Measurements from ENCODE around the gene SMYD4. TPM values are rescaled to one million over a fixed set of nuclear protein-coding genes. Genes with fewer than 3 reads are reported as not detected.
"Not testable (repeated sequence)": the region's sequence is repeated elsewhere in the genome, so short reads cannot be mapped to it uniquely, and the experiment has no call there.

Gene SMYD4
- total RNA-seq, 1 donor from 2014 or later = 33.5 TPM

GRCh38 chr17:1800240-1800639 is 29.5 kb downstream of the SMYD4 start:
- peaks cover 8% of the 10 kb centered on the region for H3K36me3 Mint-ChIP-seq (ENCODE audit: insufficient read depth)
- TF ChIP-seq CTCF (IDR thresholded peaks at IDR 0.05; ENCODE audit: unreplicated experiment) = no peak
- H3K9me3 Mint-ChIP-seq (ENCODE audit: low read depth) = no peaks in the 10 kb centered on the region
- no peak for DNase-seq (ENCODE audit: low spot score, unreplicated experiment)
- H3K4me1 Mint-ChIP-seq (ENCODE audit: low read depth) = no peaks in the 10 kb centered on the region
- no peak overlapping the region for H3K4me3 Mint-ChIP-seq (ENCODE audit: low read depth)
- H3K27me3 Mint-ChIP-seq = no peaks in the 10 kb centered on the region
- no peak overlapping the region for H3K27ac Mint-ChIP-seq

GRCh38 chr17:1797846-1798245 is 31.9 kb downstream of the SMYD4 start:
- not testable (repeated sequence) for H3K27me3 Mint-ChIP-seq; H3K4me3 Mint-ChIP-seq (ENCODE audit: low read depth); H3K9me3 Mint-ChIP-seq (ENCODE audit: low read depth); H3K4me1 Mint-ChIP-seq (ENCODE audit: low read depth); H3K27ac Mint-ChIP-seq; DNase-seq (ENCODE audit: low spot score, unreplicated experiment); H3K36me3 Mint-ChIP-seq (ENCODE audit: insufficient read depth)

GRCh38 chr17:1797323-1797722 is 32.4 kb downstream of the SMYD4 start:
- Mint-ChIP-seq H3K27me3 (no peaks in the 10 kb centered on the region), H3K27ac (no peak overlapping the region), H3K9me3 (ENCODE audit: low read depth) (no peaks in the 10 kb centered on the region), H3K4me3 (ENCODE audit: low read depth) (no peak overlapping the region), H3K4me1 (ENCODE audit: low read depth) (no peaks in the 10 kb centered on the region), H3K36me3 (ENCODE audit: insufficient read depth) (peaks cover 3% of the 10 kb centered on the region)
- no peak for DNase-seq (ENCODE audit: low spot score, unreplicated experiment)
- TF ChIP-seq CTCF (IDR thresholded peaks at IDR 0.05; ENCODE audit: unreplicated experiment) = no peak

- peaks cover 3% of the 10 kb centered on the region for H3K36me3 Mint-ChIP-seq (ENCODE audit: insufficient read depth)
- H3K27me3 Mint-ChIP-seq = no peaks in the 10 kb centered on the region
- H3K27ac Mint-ChIP-seq = no peak overlapping the region
- no peak for DNase-seq (ENCODE audit: low spot score, unreplicated experiment)
- no peaks in the 10 kb centered on the region for H3K9me3 Mint-ChIP-seq (ENCODE audit: low read depth)
- no peak for TF ChIP-seq CTCF (IDR thresholded peaks at IDR 0.05; ENCODE audit: unreplicated experiment)
- H3K4me3 Mint-ChIP-seq (ENCODE audit: low read depth) = no peak overlapping the region
- no peaks in the 10 kb centered on the region for H3K4me1 Mint-ChIP-seq (ENCODE audit: low read depth)
Observed at GRCh38 chr17:1796800-1797199, 32.9 kb downstream of the SMYD4 start.

- DNase-seq (ENCODE audit: low spot score, unreplicated experiment) = no peak
- Mint-ChIP-seq H3K36me3 (ENCODE audit: insufficient read depth) (peaks cover 5% of the 10 kb centered on the region), H3K27ac (peak overlapping the region; percentile 33), H3K4me1 (ENCODE audit: low read depth) (no peaks in the 10 kb centered on the region), H3K4me3 (ENCODE audit: low read depth) (no peak overlapping the region), H3K27me3 (no peaks in the 10 kb centered on the region), H3K9me3 (ENCODE audit: low read depth) (no peaks in the 10 kb centered on the region)
- no peak for TF ChIP-seq CTCF (IDR thresholded peaks at IDR 0.05; ENCODE audit: unreplicated experiment)
Observed at GRCh38 chr17:1793447-1793806, 36.3 kb downstream of the SMYD4 start.

- Mint-ChIP-seq H3K27ac (peak overlapping the region; percentile 41), H3K4me1 (ENCODE audit: low read depth) (no peaks in the 10 kb centered on the region), H3K4me3 (ENCODE audit: low read depth) (no peak overlapping the region), H3K9me3 (ENCODE audit: low read depth) (no peaks in the 10 kb centered on the region), H3K36me3 (ENCODE audit: insufficient read depth) (peaks cover 5% of the 10 kb centered on the region), H3K27me3 (no peaks in the 10 kb centered on the region)
- TF ChIP-seq CTCF (IDR thresholded peaks at IDR 0.05; ENCODE audit: unreplicated experiment) = no peak
- DNase-seq (ENCODE audit: low spot score, unreplicated experiment) = no peak
Observed at GRCh38 chr17:1792495-1793446, 36.9 kb downstream of the SMYD4 start.
